HG03571 (cell line): Measurements from ENCODE around the gene SH3RF3.
"Not testable (repeated sequence)": the region's sequence is repeated elsewhere in the genome, so short reads cannot be mapped to it uniquely, and the experiment has no call there.

Experiments
- ATAC-seq: cut with Tn5 transposase; IDR thresholded peaks from one replicate; pipeline ENCODE4 v1.9.1; 2021; ENCODE audit not compliant: unreplicated experiment

Gene SH3RF3

DNA sequence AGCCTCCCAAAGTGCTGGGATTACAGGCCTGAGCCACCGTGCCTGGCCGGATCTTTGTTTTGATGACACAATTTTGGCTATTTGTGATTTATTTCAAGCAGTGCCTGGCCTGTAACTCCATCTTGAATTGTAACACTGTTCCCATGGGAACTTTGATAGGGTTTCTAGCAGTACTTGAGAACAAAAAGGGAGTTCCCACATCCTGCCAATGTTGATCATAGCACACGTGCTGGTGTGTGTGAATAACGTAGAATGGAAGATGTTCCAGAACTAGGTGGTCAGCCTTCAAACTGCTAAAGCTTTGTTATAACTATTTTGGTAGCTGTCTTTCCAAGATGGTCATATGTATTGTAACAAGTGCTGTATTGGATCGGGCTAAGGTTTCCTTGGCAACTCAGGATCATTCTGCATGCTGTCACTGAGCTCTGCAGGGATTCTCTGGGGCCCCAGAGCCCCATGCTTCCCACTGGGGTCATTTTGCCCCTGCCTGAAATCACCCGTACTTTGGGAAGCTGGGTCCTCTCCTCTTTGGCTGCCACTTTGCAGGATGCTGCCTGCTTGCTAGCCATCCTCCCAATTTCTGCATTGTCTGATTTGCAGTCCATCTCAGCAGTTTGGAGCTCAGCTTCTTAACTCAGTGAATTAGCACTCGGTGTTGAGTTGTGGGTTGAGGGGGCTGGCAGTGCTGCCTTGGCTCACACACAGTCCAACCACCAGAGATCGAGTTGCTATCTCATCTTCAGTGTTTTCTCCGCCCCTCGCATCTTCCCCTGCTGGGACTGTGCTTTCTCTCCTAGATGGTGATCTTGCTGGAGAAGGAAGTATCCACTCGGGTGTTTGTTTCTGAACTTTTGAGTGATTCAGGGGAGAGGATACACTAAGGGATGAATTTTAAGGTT is 26.8 kb downstream of the SH3RF3 start:
- ATAC-seq: no peak

DNA sequence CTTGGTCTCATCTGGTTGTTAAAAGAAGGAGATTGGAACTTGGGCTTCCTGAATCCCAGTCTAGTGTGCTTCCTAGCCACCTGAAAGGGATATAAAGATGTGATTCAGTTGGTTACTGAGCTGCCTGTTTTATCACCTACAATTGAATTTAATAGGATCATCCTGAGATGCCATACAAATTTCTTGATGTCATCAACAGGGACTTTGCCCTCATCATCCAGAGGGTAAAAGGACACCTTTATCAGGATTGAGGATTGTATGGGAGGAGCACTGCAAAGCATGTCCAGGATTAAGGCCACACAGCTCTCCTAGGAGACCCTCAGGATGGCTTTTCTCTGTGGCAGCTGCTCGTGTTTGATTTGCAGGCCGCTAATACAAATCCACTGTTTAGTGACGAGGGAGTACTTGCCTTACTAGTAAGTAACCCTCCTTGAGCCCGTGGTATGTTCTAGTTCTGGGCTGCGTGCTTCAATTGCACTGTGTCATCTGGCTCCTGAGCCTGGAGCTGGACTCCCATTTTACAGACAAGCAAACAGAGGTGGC is 28.6 kb downstream of the SH3RF3 start:
- no peak for ATAC-seq

DNA sequence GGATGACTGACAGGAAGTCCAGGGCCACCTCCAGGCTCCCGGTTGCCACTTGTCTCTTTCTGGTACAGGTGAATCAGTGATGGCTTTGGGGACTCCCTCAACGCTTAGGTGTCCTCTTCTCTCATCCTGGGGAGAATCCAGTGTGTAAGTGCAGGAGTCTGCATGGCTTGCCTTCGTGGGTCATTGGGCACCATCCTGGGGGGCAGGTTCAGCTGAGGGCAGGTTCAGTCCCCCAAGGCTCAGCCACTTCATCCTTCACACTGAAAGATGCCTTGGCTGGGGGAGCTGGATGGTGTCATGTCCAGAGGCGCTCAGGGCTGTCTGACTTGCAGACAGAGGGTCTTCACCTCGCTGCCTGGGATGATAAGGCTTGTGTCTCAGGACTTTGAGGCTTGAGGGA is 29.2 kb downstream of the SH3RF3 start:
- no peak for ATAC-seq

DNA sequence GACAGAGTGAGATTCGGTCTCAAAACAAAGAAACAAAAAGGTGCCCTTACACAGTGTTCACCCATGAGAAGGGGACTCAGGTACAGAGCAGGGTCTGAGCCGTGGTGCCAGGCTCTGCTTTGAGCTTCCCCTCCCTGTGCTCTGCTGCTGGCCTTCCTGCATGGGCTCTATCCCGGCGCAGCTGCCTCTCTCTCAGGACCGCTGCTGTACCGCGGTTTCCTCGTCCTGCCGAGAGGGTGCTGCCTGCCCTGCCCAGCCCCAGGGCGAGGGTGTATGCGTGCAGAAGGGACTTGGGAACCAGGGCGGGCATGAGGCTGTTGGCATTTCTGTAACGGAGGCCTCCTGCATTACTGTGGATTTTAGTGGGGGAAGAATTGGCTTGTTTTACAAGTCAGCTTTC is 30.1 kb downstream of the SH3RF3 start:
- no peak for ATAC-seq

DNA sequence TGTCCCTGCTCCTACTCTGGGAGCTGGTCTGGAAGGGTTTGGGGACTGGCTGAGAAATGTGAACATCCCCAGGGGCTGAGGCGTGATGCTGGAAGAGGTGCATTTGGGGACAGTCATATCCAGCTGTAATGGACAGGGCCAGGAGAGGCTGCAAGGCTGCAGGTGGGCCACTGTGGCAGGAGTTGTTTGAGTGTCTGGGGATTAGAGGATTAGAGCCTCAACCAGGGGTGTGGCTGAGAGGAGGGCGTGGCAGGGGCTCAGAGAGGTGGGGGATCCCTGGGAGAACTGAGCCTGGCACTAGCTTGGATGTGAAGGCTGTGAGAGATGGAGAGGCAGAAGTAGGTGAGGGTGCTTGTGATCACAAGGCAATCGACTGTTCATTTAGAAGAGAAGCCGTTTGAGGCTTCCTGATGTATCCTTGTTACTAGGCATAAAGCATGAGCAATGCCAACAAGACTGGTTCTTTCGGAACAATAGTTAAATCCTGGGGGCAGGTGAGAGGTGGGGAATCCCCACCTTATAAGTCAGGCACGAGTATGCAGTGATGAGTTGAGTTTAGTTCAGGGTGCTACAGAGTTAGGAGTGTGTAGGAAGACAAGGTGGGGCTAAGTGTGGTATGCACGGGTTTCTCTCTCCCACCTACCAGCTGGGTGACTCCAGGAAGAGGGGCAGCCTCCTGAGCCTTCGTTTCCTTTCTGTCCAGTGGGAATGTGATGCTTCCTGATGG is 31.9 kb downstream of the SH3RF3 start:
- no peak for ATAC-seq

DNA sequence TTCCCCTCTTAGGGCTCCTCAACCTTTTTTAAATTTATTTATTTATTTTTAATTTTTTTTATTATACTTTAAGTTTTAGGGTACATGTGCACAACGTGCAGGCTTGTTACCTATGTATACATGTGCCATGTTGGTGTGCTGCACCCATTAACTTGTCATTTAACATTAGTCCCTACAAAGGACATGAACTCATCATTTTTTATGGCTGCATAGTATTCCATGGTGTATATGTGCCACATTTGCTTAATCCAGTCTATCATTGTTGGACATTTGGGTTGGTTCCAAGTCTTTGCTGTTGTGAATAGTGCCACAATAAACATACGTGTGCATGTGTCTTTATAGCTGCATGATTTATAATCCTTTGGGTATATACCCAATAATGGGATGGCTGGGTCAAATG is 33.4 kb downstream of the SH3RF3 start:
- not testable (repeated sequence) for ATAC-seq

DNA sequence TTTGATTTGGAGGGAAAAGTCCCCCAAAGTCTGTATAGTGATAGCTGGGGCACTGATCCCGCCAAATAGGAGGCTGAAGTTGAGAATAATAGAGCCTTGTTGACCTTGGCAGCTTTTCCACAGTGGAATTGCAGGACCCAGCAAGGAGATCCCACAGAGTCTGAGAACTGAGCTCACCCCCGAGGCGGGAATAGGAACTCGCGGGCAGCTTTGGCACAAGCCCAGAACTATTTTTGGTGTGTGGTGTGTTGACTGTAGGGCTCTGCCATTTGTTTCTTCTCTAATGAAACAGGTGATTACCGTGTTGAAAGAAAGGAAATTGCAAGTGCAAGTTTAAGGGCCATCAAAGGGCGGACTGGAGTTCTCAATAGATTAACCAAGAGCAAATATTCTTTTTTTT is 34.0 kb downstream of the SH3RF3 start:
- no peak for ATAC-seq

DNA sequence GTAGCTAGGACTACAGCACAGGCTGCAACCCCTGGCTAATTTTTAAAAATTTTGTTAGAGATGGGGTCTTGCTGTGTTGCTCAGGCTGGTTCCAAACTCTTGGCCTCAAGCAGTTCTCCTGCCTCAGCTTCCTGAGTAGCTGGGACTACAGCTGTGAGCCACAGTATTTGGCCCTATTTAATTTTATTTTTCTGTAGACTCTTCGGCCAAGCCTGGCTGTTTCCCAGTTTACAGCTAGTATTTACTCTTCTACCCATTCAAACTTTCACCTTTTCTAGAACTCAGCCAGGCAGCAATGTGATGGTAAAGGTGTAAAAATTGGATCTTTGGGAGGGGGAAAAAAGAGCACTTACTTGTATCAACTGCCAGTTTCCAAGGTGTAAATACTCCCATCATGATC is 35.3 kb downstream of the SH3RF3 start:
- no peak for ATAC-seq

DNA sequence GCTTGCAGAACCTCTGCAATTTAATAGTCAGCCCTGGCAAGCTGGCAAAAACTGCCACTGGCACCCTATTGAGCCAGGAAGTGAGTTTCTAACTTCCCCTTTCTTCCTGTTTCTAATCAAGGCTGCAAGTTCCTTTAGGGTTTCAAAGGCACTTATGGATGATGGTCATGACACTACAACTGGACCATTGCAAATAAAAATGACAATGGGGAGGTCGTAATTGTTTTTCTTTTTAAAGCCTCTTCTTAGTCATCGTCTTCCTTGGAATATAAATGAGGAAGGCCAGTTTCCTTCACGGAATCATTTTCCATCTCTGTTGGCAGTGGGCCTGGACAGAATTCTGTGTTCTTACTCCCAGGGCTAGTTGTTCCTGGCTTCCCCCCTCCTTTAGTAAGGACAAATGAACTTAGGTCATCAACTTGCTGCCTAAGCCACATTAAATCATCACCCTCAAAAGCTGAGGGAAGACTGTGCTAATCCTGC is 35.8 kb downstream of the SH3RF3 start:
- no peak for ATAC-seq

DNA sequence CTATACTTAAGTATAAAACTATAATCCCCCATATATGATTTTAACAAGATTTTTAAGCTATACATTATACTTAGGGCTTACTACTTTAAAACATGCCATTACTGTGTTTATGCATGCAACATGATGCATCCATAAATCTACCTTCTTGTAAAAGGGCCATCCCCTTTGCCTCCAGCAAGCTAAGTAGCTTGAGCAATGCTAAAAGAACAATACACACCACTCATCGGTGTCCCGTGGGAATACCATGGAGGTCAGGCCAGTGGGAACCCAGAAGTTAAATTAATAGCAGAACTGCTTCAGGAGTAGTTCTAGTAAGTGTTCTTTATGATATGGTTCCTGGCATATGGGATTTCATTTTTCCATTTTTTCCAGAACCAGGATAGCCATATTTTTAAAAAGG is 37.8 kb downstream of the SH3RF3 start:
- no peak for ATAC-seq

DNA sequence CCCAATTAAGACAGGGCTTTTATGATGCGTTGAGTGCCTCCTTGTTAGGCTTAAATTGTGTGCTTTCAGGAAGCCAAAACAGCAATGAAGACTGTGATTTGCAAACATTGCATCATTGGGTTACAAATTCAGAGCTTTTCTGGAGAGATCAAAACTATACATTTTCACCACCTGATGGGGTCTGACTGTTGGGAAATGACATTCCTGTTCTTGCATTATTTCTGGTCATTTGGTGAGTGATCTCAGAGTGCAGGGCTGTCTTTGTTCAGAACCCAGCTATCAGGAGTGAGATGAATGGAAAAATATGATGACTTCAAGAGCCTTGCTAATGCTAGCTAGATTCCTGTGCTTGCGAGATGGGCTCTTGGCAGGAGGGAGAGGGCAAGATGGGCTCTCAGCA is 39.1 kb downstream of the SH3RF3 start:
- no peak for ATAC-seq

DNA sequence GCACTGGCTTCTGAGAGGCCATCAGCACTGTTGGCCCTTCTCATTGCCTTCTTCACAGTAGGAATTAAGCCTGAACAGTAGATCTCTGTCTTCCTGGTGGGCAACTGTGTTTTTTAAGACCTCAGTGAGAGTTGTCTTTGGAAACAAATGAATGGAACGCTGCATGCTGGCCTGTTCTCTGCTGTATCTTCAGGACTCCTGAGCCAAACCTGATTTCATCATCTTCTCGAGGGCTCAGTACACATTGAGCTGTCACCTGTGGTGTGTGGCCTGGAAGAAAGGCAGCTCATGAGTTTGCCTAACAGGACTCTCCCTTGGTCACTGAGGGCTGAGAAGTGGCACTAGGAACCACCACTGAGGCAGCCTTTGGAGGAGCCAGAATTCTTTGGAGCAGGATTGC is 39.7 kb downstream of the SH3RF3 start:
- ATAC-seq: no peak

DNA sequence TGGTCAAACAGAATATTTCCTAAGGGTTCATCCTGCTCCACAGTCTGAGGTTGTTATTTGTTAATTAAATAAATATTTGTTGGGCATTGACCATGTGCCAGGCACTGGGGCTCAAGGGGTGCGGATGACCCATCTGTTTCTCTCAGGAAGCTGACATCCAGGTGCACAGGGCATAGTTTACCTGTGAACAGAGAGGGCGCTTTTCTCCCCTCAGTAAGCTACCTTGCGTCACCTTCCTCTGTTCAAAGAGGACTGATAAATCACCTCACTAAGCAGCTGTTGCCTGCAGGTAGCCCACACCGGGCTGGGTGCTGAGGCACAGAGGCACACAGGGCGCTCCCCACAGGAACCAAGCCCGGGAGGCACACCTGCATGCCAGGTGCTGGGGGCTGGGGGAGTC is 41.6 kb downstream of the SH3RF3 start:
- ATAC-seq: no peak

DNA sequence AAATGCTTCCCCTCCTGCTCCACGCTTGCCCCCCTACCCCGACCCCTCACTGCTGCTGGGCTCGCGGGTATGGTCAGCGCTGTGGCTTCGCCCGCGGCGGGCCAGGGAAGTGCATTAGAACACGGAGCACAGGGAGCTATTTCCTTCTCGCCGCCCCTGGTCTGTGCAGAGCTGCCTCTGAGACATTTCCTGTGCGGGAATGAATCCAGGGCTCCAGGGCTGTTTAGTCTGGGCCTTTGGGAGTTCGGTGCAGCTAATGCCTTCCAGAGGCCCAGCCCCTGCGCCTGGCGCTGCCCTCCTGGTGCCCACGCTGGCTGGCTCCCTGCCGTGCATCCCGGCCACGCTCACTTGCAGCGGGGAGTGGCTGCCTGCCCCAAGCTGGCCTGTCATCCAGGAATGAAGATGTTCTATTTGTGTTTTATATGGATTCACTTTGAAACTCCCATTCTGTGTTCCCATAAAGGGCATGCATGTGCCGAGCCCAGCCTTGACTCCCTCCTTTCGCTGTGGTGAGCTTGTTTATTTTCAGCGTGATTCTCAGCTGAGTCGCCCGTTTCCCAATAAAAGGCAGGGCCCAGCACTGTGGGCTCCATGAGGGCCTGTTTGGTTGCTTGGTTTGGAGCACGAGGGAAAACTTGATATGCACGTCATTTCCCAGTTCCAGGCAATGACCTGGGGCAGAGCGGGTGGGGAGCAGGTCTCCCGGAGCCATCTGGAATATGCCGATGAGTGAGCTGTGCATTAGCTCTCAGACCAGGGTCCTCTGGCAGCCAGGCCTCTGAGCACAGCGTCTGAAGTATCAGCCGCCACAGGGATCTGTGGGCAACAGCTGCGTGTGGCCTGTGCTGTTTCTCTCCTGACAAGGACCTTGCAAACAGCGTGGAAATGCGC is 42.7 kb downstream of the SH3RF3 start:
- no peak for ATAC-seq

DNA sequence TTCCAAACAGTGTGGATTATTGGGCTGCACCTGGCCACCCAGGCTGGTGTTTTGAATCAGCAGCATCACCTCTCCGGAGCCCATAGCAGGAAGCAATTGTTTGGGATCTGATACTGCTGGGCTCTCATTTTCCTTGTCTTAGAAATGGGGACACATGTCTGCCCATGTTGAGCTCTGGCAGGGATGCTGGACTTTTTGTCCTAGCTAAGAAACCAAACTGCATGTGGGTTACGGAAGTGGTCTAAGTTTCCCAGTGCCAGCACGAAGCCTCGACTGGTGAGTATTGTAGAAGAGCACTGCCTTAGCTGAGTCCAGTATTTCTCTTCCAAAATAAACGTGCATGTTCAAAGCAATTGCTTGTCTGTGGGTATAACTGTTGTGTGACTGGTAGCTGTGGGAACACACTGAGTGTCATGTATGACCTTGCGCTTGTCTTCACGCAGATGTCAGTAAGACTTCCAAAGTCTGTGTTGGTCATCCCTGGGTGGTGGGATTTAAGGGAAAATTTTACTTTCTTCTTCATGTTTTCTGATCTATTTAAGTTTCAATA is 43.6 kb downstream of the SH3RF3 start:
- ATAC-seq: no peak

DNA sequence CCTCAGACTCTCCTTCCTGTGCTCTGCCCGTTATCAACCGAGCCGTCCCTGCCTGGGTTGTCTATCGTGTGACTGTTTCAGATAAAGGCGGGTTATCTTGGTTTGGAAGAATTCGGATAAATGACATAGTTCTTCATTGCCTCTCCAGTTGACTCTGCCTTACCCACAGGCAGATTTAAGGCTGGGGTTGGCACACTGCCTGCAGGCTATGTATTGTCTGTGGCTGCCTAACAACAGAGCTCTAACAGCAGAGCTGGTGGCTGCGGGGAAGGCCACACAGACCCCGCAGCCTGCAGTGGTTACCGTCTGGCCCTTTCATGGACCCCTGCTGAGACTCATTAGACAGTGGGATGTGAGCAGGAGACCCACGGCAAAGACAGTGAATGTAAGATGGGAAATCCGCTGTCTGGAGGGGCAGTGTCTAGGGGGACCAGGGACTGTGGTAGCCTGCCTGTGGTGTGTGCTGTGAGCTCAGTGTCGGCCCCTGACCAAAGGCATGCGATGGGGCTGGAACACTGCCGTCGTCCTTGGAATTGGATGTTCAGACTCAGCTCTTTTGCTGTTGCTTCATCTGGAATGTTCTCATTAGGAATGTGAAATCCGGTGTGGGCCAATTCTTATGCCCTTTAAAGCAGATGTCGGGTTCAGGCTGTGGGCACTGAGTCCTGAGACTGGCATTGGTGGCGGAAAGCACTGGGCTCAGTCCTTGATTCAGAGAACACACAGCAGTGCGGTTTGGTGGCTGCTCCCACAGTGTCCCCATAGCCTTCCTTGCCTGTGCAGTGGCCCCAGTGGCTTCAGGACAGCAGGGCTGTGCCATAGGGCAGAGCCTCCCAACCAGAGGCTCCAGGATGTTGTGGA is 44.5 kb downstream of the SH3RF3 start:
- ATAC-seq: no peak

DNA sequence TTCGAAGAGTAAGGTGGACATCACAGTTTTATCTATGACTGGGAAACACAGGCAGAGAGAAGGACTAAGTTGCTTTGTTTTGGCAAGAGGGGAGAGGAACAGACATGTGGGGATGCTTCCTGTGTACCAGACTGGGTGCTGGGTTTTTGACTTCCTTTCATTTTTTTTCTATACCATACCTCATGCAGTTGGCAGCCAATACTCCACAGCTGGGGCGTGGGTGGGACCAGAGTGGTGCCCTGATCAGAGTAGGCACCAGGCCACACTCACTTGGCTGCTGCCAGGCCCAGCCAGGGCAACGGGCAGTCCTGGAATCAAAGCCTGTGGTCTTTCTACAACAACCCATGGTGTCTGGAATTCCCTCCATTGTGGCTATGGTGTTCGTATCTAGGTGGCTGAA is 45.2 kb downstream of the SH3RF3 start:
- ATAC-seq: no peak

DNA sequence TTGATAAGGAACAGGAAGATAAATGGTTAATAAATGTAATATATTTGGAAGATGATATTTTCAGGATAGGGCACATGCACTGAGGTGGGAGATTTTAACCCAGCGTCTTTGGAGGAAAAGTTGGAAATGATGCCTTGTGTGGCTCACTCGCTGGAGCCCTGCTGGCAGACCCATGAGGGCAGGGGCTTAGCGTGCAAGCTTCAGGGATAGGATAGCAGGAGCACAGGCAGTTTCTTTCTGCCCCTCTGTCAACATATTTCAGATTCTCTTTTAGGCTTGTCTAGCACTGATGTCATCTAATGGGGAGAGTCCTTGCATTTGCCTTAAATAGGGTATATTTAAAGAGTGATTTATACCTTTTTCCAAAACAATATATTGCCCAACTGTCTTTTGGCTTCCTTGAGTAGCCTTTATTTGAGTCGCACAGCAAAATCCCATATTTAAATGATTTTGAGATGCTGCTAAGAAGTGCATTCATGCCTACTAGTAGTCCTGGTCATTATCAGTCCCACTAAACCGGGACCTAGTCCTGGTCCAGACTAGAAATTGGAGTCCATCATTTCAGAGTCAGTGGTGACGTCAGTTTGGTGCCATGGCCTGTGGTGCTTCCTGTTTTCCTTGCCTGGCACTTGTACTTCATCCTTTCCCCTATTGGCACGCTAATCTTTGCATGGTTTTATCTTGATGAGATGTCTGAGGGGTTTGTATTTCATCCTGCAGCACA is 45.8 kb downstream of the SH3RF3 start:
- no peak for ATAC-seq

DNA sequence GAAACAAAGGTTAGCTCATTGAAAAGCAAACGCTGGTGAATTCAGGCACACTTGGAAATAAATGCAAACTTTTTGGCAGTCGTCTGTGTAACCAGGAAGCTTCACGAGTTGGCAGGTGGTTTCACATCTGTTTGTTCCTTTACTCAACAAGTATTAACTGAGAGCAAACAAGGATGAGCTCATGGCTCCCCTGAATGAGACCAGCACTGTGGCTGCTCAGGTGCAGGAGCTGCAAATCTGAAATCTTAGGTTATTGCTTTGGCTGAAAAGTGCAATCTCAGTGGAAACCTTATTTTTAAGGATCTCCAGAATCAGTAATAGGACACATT is 46.3 kb downstream of the SH3RF3 start:
- no peak for ATAC-seq
